IPS-11a (cell line): ENCODE measurements around the gene LZIC.

ENCODE experiments used
- H3K4me3 ChIP-seq: one replicate; pipeline ENCODE4 v1.5.1; 2013; ENCODE audit warnings: low read depth, low read length, control low read depth

The LZIC gene

GRCh38 chr1:9887070-9887469 lies 56.1 kb downstream of the LZIC start:
- no peak overlapping the region for H3K4me3 ChIP-seq

DNA sequence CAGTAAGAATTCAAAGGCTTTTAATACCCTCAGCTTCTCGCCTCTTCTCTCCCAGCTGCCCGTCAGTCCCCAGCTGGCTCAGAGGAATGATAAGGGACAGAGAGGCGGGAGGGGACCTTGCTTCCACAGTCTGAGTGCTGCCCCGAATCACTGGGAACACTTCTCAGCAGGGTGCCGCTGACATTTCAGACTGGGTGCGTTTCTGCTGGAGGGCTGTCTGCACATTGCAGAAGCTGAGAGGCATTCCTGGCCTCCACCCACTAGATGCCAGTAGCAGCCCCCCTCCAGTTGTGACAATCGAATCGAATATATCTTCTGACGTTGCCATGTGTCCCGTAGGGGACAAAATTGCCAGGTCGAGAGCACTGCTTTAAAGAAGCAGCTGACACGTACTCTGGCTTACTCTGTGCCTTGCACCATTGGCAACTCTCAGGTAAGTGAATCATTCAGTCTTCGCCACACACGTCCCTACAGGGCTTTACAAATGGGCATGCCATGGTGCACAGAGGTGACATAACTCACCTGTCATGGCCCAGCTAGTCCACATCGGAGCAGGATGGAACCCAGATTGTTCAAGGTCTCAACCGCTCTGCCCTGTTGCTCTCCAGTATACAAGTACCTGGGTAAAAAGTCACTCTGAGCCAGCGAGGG lies 57.0 kb downstream of the LZIC start:
- no peak overlapping the region for H3K4me3 ChIP-seq

DNA sequence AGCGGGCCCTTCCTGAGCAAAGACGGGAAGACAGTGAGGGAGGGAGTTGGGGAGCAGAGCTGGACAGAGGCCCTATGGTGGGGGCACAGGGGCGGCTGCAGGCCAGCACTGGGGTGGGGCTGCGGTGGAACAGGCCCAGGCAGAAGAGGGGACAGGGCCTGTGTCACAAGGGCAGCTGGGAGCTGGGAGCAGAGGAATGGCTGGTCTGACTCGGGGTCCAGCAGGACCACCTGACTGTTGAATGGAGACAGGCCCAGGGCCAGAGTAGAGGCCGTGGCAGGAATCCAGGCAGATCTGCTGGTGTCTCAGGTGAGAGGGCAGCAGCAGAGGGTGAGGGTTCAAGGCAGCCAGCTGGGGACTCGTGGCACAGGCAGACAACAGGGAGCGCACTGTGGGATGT lies 58.4 kb downstream of the LZIC start:
- no peak overlapping the region for H3K4me3 ChIP-seq

GRCh38 chr1:9883585-9884449 lies 59.4 kb downstream of the LZIC start:
- H3K4me3 ChIP-seq: no peak overlapping the region

DNA sequence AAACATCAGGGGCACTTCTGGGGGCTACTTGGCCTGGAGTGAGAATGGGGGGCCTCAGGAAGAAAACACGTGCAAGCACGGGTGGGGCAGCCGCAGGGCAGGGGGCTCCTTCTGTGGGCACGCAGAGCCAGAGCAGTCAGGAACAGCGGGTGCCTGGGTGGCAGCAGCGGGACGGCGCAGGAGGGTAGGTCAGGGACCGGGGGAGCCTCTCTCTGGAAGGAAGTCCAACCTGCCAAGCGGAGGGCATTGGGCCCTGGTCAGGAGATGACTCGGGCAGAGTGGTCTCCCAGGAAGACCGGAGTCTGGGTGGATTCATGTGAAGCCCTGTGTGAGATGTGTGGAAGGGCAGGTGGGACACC lies 60.3 kb downstream of the LZIC start:
- no peak overlapping the region for H3K4me3 ChIP-seq

DNA sequence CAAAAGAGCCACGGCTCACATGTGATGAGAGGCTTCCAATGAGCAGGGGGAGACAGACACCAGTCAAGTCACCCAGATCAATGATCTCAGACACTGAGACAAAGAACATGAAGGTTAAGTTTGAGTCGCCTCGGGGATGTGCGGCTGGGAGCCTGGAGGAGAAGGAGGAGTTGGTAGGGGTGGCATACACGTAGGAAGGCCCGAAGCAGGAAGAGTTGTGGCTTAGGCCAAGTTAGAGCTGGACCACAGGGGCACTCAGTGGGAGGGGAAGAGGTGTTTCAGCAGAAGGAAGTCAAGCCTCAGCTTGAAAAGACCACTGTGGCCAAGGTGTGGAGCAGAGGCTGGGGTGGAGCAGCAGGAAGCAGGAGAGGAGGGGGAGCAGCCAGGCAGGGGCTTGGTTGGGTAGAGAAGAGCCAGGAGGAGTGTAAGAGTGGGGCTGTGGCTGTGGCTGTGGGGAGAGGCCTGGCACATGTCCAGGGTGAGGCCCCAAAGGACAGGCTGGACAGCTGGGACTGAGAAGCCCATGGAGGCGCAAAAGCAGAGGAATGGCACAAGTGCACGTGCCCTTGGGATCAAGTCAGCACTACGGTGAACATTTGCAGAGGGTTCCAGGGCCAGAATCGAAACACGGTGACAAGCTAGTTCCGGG lies 60.8 kb downstream of the LZIC start:
- no peak overlapping the region for H3K4me3 ChIP-seq

GRCh38 chr1:9881838-9882249 lies 61.3 kb downstream of the LZIC start:
- H3K4me3 ChIP-seq: no peak overlapping the region
